HG02973 (cell line): ENCODE data around the gene PCNX2.
"Not testable (repeated sequence)": the region's sequence is repeated elsewhere in the genome, so short reads cannot be mapped to it uniquely, and the experiment has no call there.

ENCODE experiments used
- ATAC-seq: cut with Tn5 transposase; IDR thresholded peaks from one replicate; pipeline ENCODE4 v1.9.1; 2021; ENCODE audit warnings: moderate library complexity; ENCODE audit not compliant: unreplicated experiment

Gene PCNX2

GRCh38 chr1:233019778-233020325 is 275.7 kb downstream of the PCNX2 start:
- ATAC-seq, result no peak

- no peak for ATAC-seq
Observed at GRCh38 chr1:233019083-233019482, 276.4 kb downstream of the PCNX2 start.

- no peak for ATAC-seq
Observed at GRCh38 chr1:233016798-233017197, 278.7 kb downstream of the PCNX2 start.

- ATAC-seq, result no peak
Observed at GRCh38 chr1:233015965-233016364, 279.6 kb downstream of the PCNX2 start.

- no peak for ATAC-seq
Observed at GRCh38 chr1:233012021-233012420, 283.5 kb downstream of the PCNX2 start.

DNA sequence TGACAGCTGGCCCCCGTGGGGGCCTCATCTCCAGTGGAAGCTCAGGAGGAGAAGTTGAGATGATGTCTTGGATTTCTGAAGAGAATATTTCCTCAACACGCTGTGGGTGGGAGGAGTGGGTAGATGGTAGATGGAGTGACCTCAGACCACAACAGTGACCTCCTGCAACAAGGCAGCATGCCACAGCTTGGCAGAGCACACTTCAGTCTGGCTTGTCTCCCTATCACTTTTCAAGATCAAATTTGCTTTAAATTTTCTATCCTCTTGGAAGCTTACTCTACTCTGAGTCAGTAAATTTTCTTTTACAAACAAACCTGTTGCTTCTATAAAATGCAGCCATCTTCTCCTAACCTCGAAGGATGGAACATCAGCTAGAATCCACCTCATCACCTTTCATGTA is 285.4 kb downstream of the PCNX2 start:
- no peak for ATAC-seq

DNA sequence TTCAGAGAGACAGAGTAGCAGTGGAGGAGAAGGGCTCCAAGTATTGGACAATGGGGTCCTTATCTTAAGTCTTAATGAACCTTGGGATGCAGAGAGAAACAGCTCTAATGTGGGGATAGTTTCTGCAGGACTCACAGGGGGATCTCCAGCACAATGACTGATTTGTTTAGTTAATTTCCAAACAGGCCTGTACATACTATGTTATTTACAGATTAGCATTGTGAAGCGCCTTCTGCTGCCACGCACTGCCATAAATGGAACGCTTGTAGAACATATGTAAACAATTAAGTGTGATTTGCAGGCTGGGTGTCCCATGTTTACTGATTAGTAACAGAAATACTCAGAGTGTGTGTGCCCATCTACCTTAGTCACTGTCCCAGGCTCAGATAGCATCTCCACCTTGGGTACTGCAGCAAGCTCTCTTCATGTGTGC is 289.0 kb downstream of the PCNX2 start:
- ATAC-seq, result no peak

DNA sequence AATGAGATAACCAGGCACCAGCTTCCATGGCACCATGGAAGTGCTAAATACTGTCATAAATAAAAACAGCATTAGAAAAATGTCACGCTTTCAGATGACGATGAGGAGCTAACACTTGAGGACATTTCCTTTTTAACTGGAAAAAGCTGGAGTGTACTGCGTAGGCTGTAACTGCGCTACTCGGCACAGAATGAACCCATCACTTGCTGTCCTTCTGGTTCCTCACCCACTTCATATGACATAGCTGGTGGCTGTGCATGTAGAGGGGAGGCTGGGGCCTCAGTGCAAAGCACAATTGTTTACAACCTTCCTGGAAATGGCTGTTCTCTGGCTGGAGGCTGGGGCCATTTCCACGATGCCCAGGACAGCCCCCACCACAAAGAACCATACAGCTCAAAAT is 289.4 kb downstream of the PCNX2 start:
- ATAC-seq, result no peak

DNA sequence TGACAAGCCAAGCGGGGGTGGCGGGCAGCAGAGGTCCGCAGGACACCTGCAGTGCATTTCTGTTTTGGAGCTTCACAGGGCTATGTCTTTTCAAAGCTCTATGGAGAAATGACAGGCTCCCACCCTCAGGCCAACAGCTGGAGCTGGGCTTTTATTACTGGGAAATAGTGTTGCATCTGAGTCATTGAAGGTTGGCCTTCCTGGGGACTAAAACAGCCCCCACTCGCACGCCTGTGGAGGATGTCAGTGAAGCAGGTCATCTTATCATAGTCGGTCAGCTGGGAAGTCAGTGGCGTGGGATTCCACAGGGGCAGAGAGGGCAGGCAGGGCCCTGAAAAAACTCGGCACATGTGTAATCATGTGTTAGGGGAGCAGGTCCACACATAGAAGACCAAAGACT is 289.8 kb downstream of the PCNX2 start:
- ATAC-seq, result no peak

- ATAC-seq, result no peak
Observed at GRCh38 chr1:233005156-233005555, 290.4 kb downstream of the PCNX2 start.

- ATAC-seq, result no peak
Observed at GRCh38 chr1:233004451-233004850, 291.1 kb downstream of the PCNX2 start.

DNA sequence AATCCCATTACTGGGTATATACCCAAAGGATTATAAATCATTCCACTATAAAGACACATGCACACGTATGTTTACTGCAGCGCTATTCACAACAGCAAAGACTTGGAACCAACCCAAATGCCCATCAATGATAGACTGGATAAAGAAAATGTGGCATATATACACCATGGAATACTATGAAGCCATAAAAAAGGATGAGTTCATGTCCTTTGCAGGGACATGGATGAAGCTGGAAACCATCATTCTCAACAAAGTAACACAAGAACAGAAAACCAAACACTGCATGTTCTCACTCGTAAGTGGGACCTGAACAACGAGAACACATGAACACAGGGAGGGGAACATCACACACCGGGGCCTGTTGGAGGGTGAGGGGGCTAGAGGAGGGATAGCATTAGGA is 291.9 kb downstream of the PCNX2 start:
- not testable (repeated sequence) for ATAC-seq

DNA sequence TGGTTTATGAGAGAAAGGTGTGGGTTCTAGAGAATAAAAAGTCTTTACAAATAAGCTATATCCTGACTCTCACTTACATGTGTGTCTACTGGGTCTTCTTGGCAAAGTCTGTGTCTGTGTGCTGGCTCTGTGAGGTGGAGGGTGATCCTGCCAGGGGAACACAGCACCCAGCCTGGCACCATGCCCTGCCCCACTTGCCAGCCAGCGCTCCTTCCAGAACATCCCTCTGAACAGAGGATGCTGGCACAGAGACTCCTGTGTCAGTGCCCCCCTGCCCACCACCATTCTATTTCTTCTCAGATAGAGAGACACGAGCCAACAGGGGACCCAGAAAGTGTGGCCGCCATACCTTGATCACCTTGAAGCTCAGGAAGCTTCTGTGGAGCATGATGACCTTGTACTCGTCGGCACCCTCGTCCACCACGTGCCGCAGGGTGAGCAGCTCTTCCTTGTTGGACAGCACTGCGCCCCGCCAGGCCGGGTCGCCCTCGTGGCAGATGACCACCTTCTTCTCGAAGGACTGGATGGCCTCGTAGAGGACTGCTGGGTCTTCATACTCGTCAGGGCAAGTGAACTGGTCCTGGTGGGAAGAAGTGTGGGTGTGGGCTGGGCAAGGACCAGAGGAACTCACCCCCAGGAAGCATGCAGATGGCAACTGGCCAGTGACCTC is 295.4 kb downstream of the PCNX2 start:
- no peak for ATAC-seq

- ATAC-seq, result no peak
Observed at GRCh38 chr1:232998646-232999045, 296.9 kb downstream of the PCNX2 start.

- ATAC-seq, result no peak
Observed at GRCh38 chr1:232998138-232998537, 297.4 kb downstream of the PCNX2 start.

DNA sequence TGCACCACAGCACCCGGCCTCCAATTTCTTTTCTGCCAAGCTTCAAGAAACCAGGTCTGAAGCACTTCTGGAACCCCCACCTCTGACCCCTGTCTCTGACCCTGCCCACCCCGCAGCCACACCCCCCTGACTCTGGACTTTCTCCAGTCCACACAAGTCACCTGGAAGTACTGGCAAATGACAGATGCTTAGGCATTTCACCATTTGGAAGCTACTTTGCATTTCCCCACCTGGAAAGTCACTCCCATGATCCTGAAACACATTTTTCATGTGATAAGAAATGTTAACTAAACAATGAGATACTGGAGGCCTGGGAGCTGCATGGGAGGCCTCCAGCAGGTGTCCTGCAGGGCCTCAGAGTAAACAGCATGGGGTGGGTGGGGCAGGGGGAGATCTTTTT is 299.4 kb downstream of the PCNX2 start:
- ATAC-seq, result no peak

DNA sequence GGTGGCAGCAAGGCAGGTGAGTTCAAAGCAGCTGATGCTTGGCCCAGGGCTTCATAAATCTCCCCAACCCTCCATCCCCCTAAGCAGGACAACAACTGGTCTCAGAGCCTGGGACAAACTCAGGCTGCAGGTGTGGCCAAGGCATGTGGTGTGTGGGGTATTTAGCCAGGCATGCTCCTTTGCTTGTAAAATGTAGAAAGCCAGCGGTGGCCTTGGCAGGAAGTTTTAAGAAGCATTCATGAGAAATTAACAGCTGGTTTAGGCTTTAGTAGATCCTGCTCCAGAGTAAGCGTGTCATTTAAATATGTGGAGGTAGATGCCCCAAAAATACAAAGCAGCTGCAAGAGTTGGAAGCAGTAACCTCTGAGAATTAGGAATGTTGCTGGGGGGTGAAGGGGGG is 300.3 kb downstream of the PCNX2 start:
- ATAC-seq, result no peak

DNA sequence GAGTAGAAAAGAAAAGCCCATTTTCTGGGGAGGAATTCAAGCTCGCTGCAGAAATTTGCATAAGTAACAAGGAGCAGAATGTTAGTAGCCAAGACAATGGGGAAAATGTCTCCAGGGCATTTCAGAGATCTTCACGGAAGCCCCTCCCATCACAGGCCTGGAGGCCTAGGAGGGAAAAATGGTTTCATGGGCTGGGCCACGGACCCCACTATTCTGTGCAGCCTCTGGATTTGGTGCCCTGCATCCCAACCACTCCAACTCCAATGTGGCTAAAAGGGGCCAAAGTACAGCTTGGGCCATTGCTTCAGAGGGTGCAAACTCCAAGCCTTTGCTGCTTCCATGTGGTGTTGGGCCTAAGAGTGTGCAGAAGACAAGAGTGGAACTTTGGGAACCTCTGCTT is 302.0 kb downstream of the PCNX2 start:
- no peak for ATAC-seq

GRCh38 chr1:232992227-232992626 is 303.3 kb downstream of the PCNX2 start:
- ATAC-seq, result no peak

DNA sequence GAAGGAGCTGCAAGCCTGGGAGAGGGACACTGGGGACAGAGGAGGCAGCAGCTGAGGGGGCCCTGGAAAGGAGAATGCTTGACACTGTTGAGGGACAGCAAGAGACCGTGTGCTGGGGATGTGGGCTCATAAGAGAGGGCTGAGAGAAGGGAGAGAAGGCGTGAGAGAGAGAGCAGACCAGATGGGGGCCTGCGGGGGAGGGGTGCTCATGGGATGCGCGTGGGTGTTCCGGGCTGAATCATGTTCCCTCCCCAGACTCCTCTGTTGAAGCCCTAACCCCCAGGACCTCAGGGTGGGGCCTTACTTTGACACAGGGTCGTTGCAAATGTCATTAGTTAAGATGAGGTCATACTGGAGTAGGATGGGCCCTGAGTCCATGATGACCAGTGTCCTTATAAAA is 304.3 kb downstream of the PCNX2 start:
- ATAC-seq, result no peak

DNA sequence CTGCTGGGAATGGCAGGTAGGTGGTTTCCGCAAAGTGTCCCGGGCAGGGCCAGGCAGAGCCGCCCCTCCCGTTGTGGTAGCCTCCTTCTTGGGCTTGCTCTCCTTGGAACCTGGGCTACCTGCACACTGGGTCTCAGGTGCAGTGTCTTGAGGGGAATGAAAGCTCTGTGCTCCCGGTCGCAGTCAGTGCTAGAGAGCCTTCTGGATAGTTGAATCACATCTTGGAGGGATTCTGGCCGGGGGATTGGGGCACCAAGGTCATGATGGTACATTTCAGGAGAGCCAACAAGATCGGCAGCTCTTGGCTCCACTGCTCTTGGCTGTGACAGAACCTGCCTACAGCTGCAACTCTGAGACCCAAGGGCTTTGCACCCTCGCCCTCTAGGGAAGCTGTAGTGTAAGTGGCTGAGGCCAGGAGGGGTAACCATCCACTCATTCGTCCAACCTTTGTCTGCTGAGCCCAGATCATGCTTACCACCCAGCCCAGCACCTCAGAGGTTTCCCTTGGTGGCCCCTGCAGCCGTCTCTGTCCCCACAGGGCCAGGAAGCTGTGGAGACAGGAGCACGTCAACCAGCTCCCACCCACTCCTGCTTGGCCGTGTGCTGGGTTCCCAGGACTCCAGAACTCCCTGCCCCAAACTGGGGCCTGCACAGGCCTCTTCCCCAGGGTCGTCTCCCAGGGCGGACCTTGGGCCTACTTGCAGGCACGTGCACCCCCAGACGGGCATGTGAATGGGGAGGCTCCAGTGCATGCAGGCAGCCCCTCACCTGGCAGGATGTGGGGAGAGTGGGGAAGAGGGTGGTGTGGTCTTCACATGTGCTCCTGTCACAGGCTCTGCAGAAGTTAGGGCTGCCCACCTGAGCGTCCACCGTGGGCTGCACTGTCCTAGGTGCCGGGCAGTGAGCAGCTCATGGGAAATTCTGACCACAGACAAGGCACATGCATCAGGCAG is 305.1 kb downstream of the PCNX2 start:
- no peak for ATAC-seq

GRCh38 chr1:232988572-232989040 is 306.9 kb downstream of the PCNX2 start:
- no peak for ATAC-seq
